ENCODE data around the gene EXOC4.
"Not testable (repeated sequence)": the region's sequence is repeated elsewhere in the genome, so short reads cannot be mapped to it uniquely, and the experiment has no call there.

The EXOC4 gene

DNA sequence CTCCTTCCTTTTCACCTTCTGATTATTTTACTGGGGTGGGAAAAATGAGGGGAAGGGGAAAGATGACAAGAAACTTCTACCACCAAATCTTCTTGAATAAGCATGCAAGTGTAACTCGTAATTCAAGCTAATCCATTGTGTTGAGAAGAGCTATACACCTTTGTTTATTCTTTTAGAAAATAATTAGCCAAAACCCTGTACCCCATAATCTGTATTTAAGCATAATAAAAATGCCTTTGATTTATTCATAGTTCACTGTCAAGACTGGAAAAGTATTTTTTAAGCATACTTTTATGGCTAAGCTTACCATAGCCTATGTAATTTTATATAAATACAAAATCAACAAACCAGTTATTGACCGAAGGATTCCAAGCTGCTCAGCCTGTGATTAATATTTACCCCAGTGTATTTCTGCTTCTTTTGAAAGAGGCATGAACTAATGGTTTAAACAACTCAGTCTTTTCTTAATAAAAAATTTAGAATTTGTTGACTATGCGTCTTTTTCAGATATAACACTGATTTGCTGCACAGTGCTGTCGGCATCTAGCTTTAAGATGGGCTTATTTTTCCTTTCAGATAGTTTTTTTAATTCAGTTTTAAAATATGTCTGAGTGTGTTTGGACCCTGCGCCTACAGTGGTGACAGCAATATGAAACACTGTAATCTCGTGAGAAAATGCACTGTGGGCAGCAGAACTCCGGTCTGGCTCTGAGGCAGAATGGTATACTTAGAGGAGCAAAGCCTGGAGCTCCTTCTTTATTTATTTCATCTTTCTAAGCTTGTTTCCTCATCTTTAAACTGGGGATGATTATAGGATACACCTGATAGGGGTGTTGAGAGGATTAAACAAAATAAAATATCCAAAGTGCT lies 635.4 kb downstream of the EXOC4 start:
- no peaks in the 10 kb centered on the region for H3K36me3 ChIP-seq (ENCODE audit: control insufficient read depth, low read length)
- H3K27ac ChIP-seq (ENCODE audit: low read depth, low read length): no peak overlapping the region
- H3K4me1 ChIP-seq (ENCODE audit: control insufficient read depth, low read length): no peaks in the 10 kb centered on the region
- TF ChIP-seq, protein P1, sequence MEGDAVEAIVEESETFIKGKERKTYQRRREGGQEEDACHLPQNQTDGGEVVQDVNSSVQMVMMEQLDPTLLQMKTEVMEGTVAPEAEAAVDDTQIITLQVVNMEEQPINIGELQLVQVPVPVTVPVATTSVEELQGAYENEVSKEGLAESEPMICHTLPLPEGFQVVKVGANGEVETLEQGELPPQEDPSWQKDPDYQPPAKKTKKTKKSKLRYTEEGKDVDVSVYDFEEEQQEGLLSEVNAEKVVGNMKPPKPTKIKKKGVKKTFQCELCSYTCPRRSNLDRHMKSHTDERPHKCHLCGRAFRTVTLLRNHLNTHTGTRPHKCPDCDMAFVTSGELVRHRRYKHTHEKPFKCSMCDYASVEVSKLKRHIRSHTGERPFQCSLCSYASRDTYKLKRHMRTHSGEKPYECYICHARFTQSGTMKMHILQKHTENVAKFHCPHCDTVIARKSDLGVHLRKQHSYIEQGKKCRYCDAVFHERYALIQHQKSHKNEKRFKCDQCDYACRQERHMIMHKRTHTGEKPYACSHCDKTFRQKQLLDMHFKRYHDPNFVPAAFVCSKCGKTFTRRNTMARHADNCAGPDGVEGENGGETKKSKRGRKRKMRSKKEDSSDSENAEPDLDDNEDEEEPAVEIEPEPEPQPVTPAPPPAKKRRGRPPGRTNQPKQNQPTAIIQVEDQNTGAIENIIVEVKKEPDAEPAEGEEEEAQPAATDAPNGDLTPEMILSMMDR (IDR thresholded peaks at IDR 0.05; ENCODE audit: low read depth, low read length, poor library complexity, severe bottlenecking): no peak
- TF ChIP-seq EZH2phosphoT487 (IDR thresholded peaks at IDR 0.05; ENCODE audit: borderline replicate concordance, low read length): no peak
- no peaks in the 10 kb centered on the region for H3F3A ChIP-seq (ENCODE audit: control insufficient read depth, insufficient read depth)
- H3K9me3 ChIP-seq (ENCODE audit: control insufficient read depth, insufficient read depth, low read length): no peaks in the 10 kb centered on the region
- no peak overlapping the region for H3K4me2 ChIP-seq (ENCODE audit: low read length)
- no peaks in the 10 kb centered on the region for H3K79me2 ChIP-seq (ENCODE audit: control insufficient read depth, low read length)
- H4K20me1 ChIP-seq (ENCODE audit: control insufficient read depth, insufficient read depth, low read depth, low read length): no peaks in the 10 kb centered on the region
- no peak overlapping the region for H3K4me3 ChIP-seq (ENCODE audit: low read length)
- H3K9me2 ChIP-seq (replicated peaks; ENCODE audit: control insufficient read depth, low read length): no peaks in the 10 kb centered on the region
- no peaks in the 10 kb centered on the region for H3K27me3 ChIP-seq (ENCODE audit: control insufficient read depth, low read length)

DNA sequence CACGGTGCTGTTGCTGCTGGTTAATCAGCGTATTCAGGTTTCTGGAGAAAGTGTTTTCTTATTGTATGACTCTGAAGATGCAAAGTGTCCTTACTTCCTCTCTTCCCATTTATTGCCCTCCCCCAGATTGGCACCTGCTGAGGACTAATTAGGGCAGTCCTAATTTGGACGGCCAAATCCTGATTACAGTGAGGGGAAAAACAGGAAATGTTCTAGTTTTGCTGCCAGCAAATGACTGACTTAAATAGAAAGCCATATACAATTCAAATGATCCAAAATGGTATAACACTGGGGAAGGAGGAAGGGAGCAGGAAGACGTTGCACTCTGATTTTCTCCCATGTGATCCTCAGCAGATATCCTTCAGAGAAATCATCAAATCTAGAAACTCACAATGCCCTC lies 651.9 kb downstream of the EXOC4 start:
- Histone ChIP-seq H4K20me1 (ENCODE audit: control insufficient read depth, insufficient read depth, low read depth, low read length) (no peaks in the 10 kb centered on the region), H3K9me2 (replicated peaks; ENCODE audit: control insufficient read depth, low read length) (no peaks in the 10 kb centered on the region), H3K9me3 (ENCODE audit: control insufficient read depth, insufficient read depth, low read length) (no peaks in the 10 kb centered on the region), H3K27me3 (ENCODE audit: control insufficient read depth, low read length) (no peaks in the 10 kb centered on the region), H3K27ac (ENCODE audit: low read depth, low read length) (no peak overlapping the region), H3K4me3 (ENCODE audit: low read length) (no peak overlapping the region), H3K79me2 (ENCODE audit: control insufficient read depth, low read length) (no peaks in the 10 kb centered on the region), H3F3A (ENCODE audit: control insufficient read depth, insufficient read depth) (no peaks in the 10 kb centered on the region), H3K36me3 (ENCODE audit: control insufficient read depth, low read length) (no peaks in the 10 kb centered on the region), H3K4me1 (ENCODE audit: control insufficient read depth, low read length) (no peaks in the 10 kb centered on the region), H3K4me2 (ENCODE audit: low read length) (no peak overlapping the region)
- TF ChIP-seq EZH2phosphoT487 (IDR thresholded peaks at IDR 0.05; ENCODE audit: borderline replicate concordance, low read length): no peak
- TF ChIP-seq, protein P1 (IDR thresholded peaks at IDR 0.05; ENCODE audit: low read depth, low read length, poor library complexity, severe bottlenecking): no peak

DNA sequence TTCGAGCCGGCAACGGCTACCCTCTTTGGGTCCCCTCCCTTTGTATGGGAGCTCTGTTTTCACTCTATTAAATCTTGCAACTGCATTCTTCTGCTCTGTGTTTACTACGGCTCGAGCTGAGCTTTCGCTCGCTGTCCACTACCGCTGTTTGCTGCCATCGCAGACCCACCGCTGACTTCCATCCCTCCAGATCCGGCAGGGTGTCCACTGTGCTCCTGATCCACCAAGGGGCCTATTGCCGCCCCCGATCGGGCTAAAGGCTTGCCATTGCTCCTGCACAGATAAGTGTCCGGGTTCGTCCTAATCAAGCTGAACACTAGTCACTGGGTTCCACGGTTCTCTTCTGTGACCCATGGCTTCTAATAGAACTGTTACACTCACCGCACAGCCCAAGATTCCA lies 653.7 kb downstream of the EXOC4 start:
- H3K4me2 ChIP-seq (ENCODE audit: low read length); H4K20me1 ChIP-seq (ENCODE audit: control insufficient read depth, insufficient read depth, low read depth, low read length); H3K79me2 ChIP-seq (ENCODE audit: control insufficient read depth, low read length); H3K27ac ChIP-seq (ENCODE audit: low read depth, low read length); H3K36me3 ChIP-seq (ENCODE audit: control insufficient read depth, low read length); H3K4me1 ChIP-seq (ENCODE audit: control insufficient read depth, low read length); H3K9me3 ChIP-seq (ENCODE audit: control insufficient read depth, insufficient read depth, low read length); H3K27me3 ChIP-seq (ENCODE audit: control insufficient read depth, low read length); H3F3A ChIP-seq (ENCODE audit: control insufficient read depth, insufficient read depth); H3K4me3 ChIP-seq (ENCODE audit: low read length); H3K9me2 ChIP-seq (replicated peaks; ENCODE audit: control insufficient read depth, low read length): not testable (repeated sequence)

DNA sequence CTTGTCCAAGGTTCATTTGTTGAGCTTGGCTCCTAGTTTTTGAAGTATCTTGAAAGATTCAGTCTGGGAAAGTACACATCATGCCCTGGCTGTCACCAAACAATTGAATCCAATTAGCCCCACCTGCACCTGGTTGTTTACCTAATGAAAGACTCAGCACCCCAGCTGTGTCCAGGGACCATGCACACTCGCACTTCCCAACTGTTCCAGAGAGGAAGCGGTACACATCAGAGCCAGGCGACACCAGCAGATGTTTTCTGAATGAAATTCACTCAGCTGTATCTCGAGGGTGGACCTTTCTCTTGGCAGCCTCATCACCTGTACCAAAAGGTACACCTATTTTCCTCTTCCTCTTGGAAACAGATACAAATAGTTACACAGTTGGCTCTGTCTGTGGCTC lies 657.9 kb downstream of the EXOC4 start:
- Histone ChIP-seq H3K27me3 (ENCODE audit: control insufficient read depth, low read length) (no peaks in the 10 kb centered on the region), H3K36me3 (ENCODE audit: control insufficient read depth, low read length) (no peaks in the 10 kb centered on the region), H3K9me2 (replicated peaks; ENCODE audit: control insufficient read depth, low read length) (no peaks in the 10 kb centered on the region; the same call in 1 of the 2 replicates), H3K4me2 (ENCODE audit: low read length) (no peak overlapping the region), H3K4me3 (ENCODE audit: low read length) (no peak overlapping the region), H3K79me2 (ENCODE audit: control insufficient read depth, low read length) (no peaks in the 10 kb centered on the region), H4K20me1 (ENCODE audit: control insufficient read depth, insufficient read depth, low read depth, low read length) (no peaks in the 10 kb centered on the region), H3K9me3 (ENCODE audit: control insufficient read depth, insufficient read depth, low read length) (no peaks in the 10 kb centered on the region), H3K4me1 (ENCODE audit: control insufficient read depth, low read length) (no peaks in the 10 kb centered on the region), H3F3A (ENCODE audit: control insufficient read depth, insufficient read depth) (no peaks in the 10 kb centered on the region), H3K27ac (ENCODE audit: low read depth, low read length) (no peak overlapping the region)
- no peak for TF ChIP-seq EZH2phosphoT487 (IDR thresholded peaks at IDR 0.05; ENCODE audit: borderline replicate concordance, low read length)
- TF ChIP-seq, protein P1 (IDR thresholded peaks at IDR 0.05; ENCODE audit: low read depth, low read length, poor library complexity, severe bottlenecking): no peak

Data from DOHH2 (cell line).